BJ (cell line): ENCODE measurements around the gene TYW5. TPM values are rescaled to one million over a fixed set of nuclear protein-coding genes. Genes with fewer than 3 reads are reported as not detected.

Experiments used
- CTCF ChIA-PET: fragments of 350-600 bp; formaldehyde crosslinking; extraction: SDS; loops from one replicate; lab custom pipeline; 2021; ENCODE audit warnings: antibody characterized with exemption, inconsistent platforms; lab: Yijun Ruan, JAX
- POLR2A ChIA-PET: fragments of 300-600 bp; sonication (Branson Sonifier 250); formaldehyde crosslinking; extraction: SDS; loops from one replicate; lab custom pipeline; 2021; ENCODE audit warnings: antibody characterized with exemption; lab: Charles Lee
- DNase-seq: peaks from one replicate; pipeline ENCODE4 v3.0.0-alpha.2; 2011; ENCODE audit warnings: low read depth
- H3K27me3 ChIP-seq: 2 replicates; pipeline ENCODE4 v1.6.0; 2011; ENCODE audit warnings: low read length; ENCODE audit not compliant: control insufficient read depth, insufficient read depth
- H3K36me3 ChIP-seq: 2 replicates; pipeline ENCODE4 v1.5.1; 2011; ENCODE audit warnings: low read length; ENCODE audit not compliant: control insufficient read depth, insufficient read depth
- H3K4me3 ChIP-seq: 2 replicates; pipeline ENCODE4 v1.5.1; 2011; ENCODE audit warnings: low read depth, mild to moderate bottlenecking, control low read depth, low read length
- CTCF ChIP-seq: IDR thresholded peaks from 2 replicates; pipeline ENCODE4 v1.5.1; 2011; ENCODE audit warnings: low read depth, mild to moderate bottlenecking, control low read depth, inconsistent platforms, low read length, moderate library complexity; ENCODE audit not compliant: insufficient read depth
- polyA plus RNA-seq: library from polyadenylated mRNA; depleted of rRNA; stranded (reverse); fragments of >200 nt; gene quantifications from 2 replicates; pipeline ENCODE4 v1.2.3, GENCODE V29; 2011

Gene TYW5
- polyA plus RNA-seq, 1 experiment: 2.9 TPM

- Histone ChIP-seq H3K4me3 (no peak overlapping the region), H3K27me3 (no peaks in the 10 kb centered on the region), H3K36me3 (0 out of 2 replicates have a peak, but pooled peaks cover 3% of the 10 kb centered on the region)
- CTCF ChIA-PET: interaction anchor here (0.6 kb wide), 1 partner anchor 441 kb away, joined by 3 read pairs; no protein-coding TSS in a partner anchor
- TF ChIP-seq CTCF: no peak
- DNase-seq: no peak
- POLR2A ChIA-PET: no interaction called here
Measured at GRCh38 chr2:199929262-199929661, 26.0 kb downstream of the TYW5 start.

- TF ChIP-seq CTCF: no peak
- no peak overlapping the region for H3K4me3 ChIP-seq
- H3K36me3 ChIP-seq: 0 out of 2 replicates have a peak, but pooled peaks cover 3% of the 10 kb centered on the region
- no peaks in the 10 kb centered on the region for H3K27me3 ChIP-seq
- CTCF ChIA-PET: no interaction called here
- DNase-seq: no peak
- POLR2A ChIA-PET: no interaction called here
Measured at GRCh38 chr2:199928626-199929025, 26.7 kb downstream of the TYW5 start.

- DNase-seq: no peak
- Histone ChIP-seq H3K27me3 (no peaks in the 10 kb centered on the region), H3K4me3 (no peak overlapping the region), H3K36me3 (0 out of 2 replicates have a peak, but pooled peaks cover 3% of the 10 kb centered on the region)
- ChIA-PET POLR2A (no interaction called here), CTCF (no interaction called here)
- no peak for TF ChIP-seq CTCF
Measured at GRCh38 chr2:199928226-199928625, 27.1 kb downstream of the TYW5 start.

GRCh38 chr2:199926806-199927205, 28.5 kb downstream of the TYW5 start:
- CTCF ChIA-PET: interaction anchor here (1.3 kb wide), 1 partner anchor 14 kb away, joined by 4 read pairs; no protein-coding TSS in a partner anchor
- TF ChIP-seq CTCF: no peak
- H3K27me3 ChIP-seq: no peaks in the 10 kb centered on the region
- no peak overlapping the region for H3K4me3 ChIP-seq
- POLR2A ChIA-PET: no interaction called here
- DNase-seq: no peak
- 0 out of 2 replicates have a peak, but pooled peaks cover 1% of the 10 kb centered on the region for H3K36me3 ChIP-seq

- no peaks in the 10 kb centered on the region for H3K27me3 ChIP-seq
- H3K4me3 ChIP-seq: no peak overlapping the region
- ChIA-PET POLR2A (no interaction called here), CTCF (interaction anchor here (1.5 kb wide), 1 partner anchor 16 kb away, joined by 7 read pairs; no protein-coding TSS in a partner anchor)
- no peak for DNase-seq
- TF ChIP-seq CTCF: no peak
- 0 out of 2 replicates have a peak, but pooled peaks cover 1% of the 10 kb centered on the region for H3K36me3 ChIP-seq
Measured at GRCh38 chr2:199923924-199924323, 31.4 kb downstream of the TYW5 start.
